OCI-LY1 (cell line): ENCODE data around the gene ANKRD42.
"Not testable (repeated sequence)": the region's sequence is repeated elsewhere in the genome, so short reads cannot be mapped to it uniquely, and the experiment has no call there.

Experiments used
- H2AFZ ChIP-seq: fragments of 200-600 bp; sonication (generic), shearing (Covaris generic); 2 replicates; pipeline ENCODE4 v1.6.0; 2014; ENCODE audit warnings: antibody characterized with exemption, mild to moderate bottlenecking, low read length
- H3F3A ChIP-seq: fragments of 200-600 bp; sonication (generic), shearing (Covaris generic); 2 replicates; pipeline ENCODE4 v1.6.0; 2014; ENCODE audit warnings: mild to moderate bottlenecking, antibody characterized with exemption, low read length, moderate library complexity; ENCODE audit not compliant: insufficient read depth
- H3K27ac ChIP-seq: fragments of 200-600 bp; sonication (generic); 2 replicates; pipeline ENCODE4 v1.5.1; 2014; ENCODE audit warnings: low read length, mixed run types, mild to moderate bottlenecking, low read depth; ENCODE audit not compliant: poor library complexity, severe bottlenecking
- H3K27me3 ChIP-seq: fragments of 200-600 bp; sonication (generic); 2 replicates; pipeline ENCODE4 v1.6.0; 2014; ENCODE audit warnings: antibody characterized with exemption, mild to moderate bottlenecking, low read length, moderate library complexity; ENCODE audit not compliant: insufficient read depth
- H3K36me3 ChIP-seq: fragments of 200-600 bp; sonication (generic); 2 replicates; pipeline ENCODE4 v1.6.1; 2014; ENCODE audit warnings: mild to moderate bottlenecking, antibody characterized with exemption, low read length, moderate library complexity, mixed read lengths; ENCODE audit not compliant: insufficient read depth
- H3K4me1 ChIP-seq: fragments of 200-600 bp; sonication (generic); 2 replicates; pipeline ENCODE4 v1.5.1; 2014; ENCODE audit warnings: mild to moderate bottlenecking, low read length, moderate library complexity; ENCODE audit not compliant: insufficient read depth, severe bottlenecking
- H3K4me2 ChIP-seq: fragments of 200-600 bp; sonication (generic), shearing (Covaris generic); 2 replicates; pipeline ENCODE4 v1.6.1; 2014; ENCODE audit warnings: low read length
- H3K4me3 ChIP-seq: fragments of 200-600 bp; sonication (generic); 2 replicates; pipeline ENCODE4 v1.5.1; 2014; ENCODE audit warnings: low read length, low read depth, mild to moderate bottlenecking, mixed read lengths; ENCODE audit not compliant: poor library complexity, severe bottlenecking
- H3K79me2 ChIP-seq: fragments of 200-600 bp; shearing (Covaris generic); 2 replicates; pipeline ENCODE4 v1.6.1; 2016; ENCODE audit warnings: mixed run types, low read length, mixed read lengths; ENCODE audit not compliant: insufficient read depth
- H3K9ac ChIP-seq: fragments of 200-600 bp; sonication (generic), shearing (Covaris generic); 2 replicates; pipeline ENCODE4 v1.6.1; 2014; ENCODE audit warnings: mild to moderate bottlenecking, low read length, mixed read lengths
- H3K9me2 ChIP-seq: fragments of 200-600 bp; sonication (generic), shearing (Covaris generic); 2 replicates; pipeline ENCODE4 v1.6.1; 2014; ENCODE audit warnings: low read depth, mild to moderate bottlenecking, low read length, mixed read lengths
- H3K9me3 ChIP-seq: fragments of 200-600 bp; shearing (Covaris generic); 2 replicates; pipeline ENCODE4 v1.6.1; 2014; ENCODE audit warnings: low read length, mixed read lengths
- H4K20me1 ChIP-seq: fragments of 200-600 bp; sonication (generic), shearing (Covaris generic); 2 replicates; pipeline ENCODE4 v1.6.0; 2016; ENCODE audit warnings: mild to moderate bottlenecking, low read length; ENCODE audit not compliant: insufficient read depth
- EZH2 ChIP-seq: fragments of 200-600 bp; sonication (generic), shearing (Covaris generic); IDR thresholded peaks from 2 replicates; pipeline ENCODE4 v1.8.0; 2017; ENCODE audit warnings: borderline replicate concordance, mixed run types, mild to moderate bottlenecking, antibody characterized with exemption, low read length, moderate library complexity, mixed read lengths
- TF ChIP-seq, protein P1 (sequence below): fragments of 200-600 bp; sonication (generic), shearing (Covaris generic); IDR thresholded peaks from 2 replicates; pipeline ENCODE4 v1.5.1; 2017; ENCODE audit warnings: mild to moderate bottlenecking, antibody characterized with exemption, low read length, moderate library complexity, mixed read lengths

The ANKRD42 gene

GRCh38 chr11:83206221-83206620, 12.7 kb downstream of the ANKRD42 start:
- H3K79me2 ChIP-seq = no peaks in the 10 kb centered on the region
- 0 out of 2 replicates have a peak, but pooled peaks cover 4% of the 10 kb centered on the region for H3F3A ChIP-seq
- TF ChIP-seq, protein P1, sequence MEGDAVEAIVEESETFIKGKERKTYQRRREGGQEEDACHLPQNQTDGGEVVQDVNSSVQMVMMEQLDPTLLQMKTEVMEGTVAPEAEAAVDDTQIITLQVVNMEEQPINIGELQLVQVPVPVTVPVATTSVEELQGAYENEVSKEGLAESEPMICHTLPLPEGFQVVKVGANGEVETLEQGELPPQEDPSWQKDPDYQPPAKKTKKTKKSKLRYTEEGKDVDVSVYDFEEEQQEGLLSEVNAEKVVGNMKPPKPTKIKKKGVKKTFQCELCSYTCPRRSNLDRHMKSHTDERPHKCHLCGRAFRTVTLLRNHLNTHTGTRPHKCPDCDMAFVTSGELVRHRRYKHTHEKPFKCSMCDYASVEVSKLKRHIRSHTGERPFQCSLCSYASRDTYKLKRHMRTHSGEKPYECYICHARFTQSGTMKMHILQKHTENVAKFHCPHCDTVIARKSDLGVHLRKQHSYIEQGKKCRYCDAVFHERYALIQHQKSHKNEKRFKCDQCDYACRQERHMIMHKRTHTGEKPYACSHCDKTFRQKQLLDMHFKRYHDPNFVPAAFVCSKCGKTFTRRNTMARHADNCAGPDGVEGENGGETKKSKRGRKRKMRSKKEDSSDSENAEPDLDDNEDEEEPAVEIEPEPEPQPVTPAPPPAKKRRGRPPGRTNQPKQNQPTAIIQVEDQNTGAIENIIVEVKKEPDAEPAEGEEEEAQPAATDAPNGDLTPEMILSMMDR = no peak
- no peak for TF ChIP-seq EZH2
- H3K9me3 ChIP-seq = no peaks in the 10 kb centered on the region
- no peaks in the 10 kb centered on the region for H3K9me2 ChIP-seq
- no peak overlapping the region for H3K4me2 ChIP-seq
- no peak overlapping the region for H2AFZ ChIP-seq
- H3K4me1 ChIP-seq = no peaks in the 10 kb centered on the region
- no peaks in the 10 kb centered on the region for H3K27me3 ChIP-seq
- H3K36me3 ChIP-seq = no peaks in the 10 kb centered on the region
- H4K20me1 ChIP-seq = no peaks in the 10 kb centered on the region
- H3K27ac ChIP-seq = no peak overlapping the region
- no peak overlapping the region for H3K4me3 ChIP-seq
- H3K9ac ChIP-seq = no peak overlapping the region

DNA sequence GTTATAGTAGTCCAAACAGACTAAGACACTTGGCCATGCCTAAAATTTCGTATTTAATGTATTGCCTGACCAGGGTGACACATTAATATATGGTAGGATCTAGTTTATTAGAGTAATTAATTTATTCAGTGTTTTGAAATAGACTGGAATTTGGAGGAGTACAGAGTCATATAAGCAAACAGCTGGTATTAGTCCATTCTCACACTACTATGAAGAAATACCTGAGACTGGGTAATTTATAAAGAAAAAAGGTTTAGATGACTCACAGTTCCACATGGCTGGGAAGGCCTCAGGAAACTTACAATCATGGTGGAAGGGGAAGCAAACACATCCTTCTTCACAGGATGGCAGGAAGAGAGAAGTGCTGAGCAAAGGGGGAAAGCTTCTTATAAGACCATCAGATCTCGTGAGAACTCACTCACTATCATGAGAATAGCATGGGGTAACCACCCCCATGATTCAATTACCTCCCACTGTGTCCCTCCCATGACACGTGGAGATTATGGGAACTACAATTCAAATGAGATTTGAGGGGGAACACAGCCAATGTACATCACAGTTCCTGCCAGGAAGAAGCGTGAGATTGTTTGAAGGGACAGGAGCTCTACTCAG, 13.4 kb downstream of the ANKRD42 start:
- H3K4me1 ChIP-seq, H3K9me3 ChIP-seq, H2AFZ ChIP-seq, H3K27ac ChIP-seq, H3K4me2 ChIP-seq, H3K4me3 ChIP-seq, H3K36me3 ChIP-seq, H3F3A ChIP-seq, H3K27me3 ChIP-seq, H4K20me1 ChIP-seq, H3K9ac ChIP-seq, H3K9me2 ChIP-seq, H3K79me2 ChIP-seq: not testable (repeated sequence)

- Histone ChIP-seq H4K20me1 (no peaks in the 10 kb centered on the region), H3K9me2 (no peaks in the 10 kb centered on the region), H3F3A (no peaks in the 10 kb centered on the region), H2AFZ (no peak overlapping the region), H3K4me3 (no peak overlapping the region), H3K4me1 (no peaks in the 10 kb centered on the region), H3K79me2 (no peaks in the 10 kb centered on the region), H3K27ac (no peak overlapping the region), H3K27me3 (no peaks in the 10 kb centered on the region), H3K4me2 (no peak overlapping the region), H3K9me3 (no peaks in the 10 kb centered on the region), H3K36me3 (no peaks in the 10 kb centered on the region), H3K9ac (no peak overlapping the region)
- no peak for TF ChIP-seq EZH2
- TF ChIP-seq, protein P1 = peak; percentile 57
Observed at GRCh38 chr11:83219095-83219494, 25.6 kb downstream of the ANKRD42 start.

GRCh38 chr11:83220260-83220659, 26.7 kb downstream of the ANKRD42 start:
- no peaks in the 10 kb centered on the region for H3K9me2 ChIP-seq
- no peak overlapping the region for H3K9ac ChIP-seq
- H3F3A ChIP-seq = no peaks in the 10 kb centered on the region
- no peak overlapping the region for H3K4me3 ChIP-seq
- no peak overlapping the region for H3K27ac ChIP-seq
- H3K9me3 ChIP-seq = no peaks in the 10 kb centered on the region
- H2AFZ ChIP-seq = no peak overlapping the region
- TF ChIP-seq, protein P1 = no peak
- no peak overlapping the region for H3K4me2 ChIP-seq
- H4K20me1 ChIP-seq = no peaks in the 10 kb centered on the region
- H3K36me3 ChIP-seq = no peaks in the 10 kb centered on the region
- H3K27me3 ChIP-seq = no peaks in the 10 kb centered on the region
- no peaks in the 10 kb centered on the region for H3K79me2 ChIP-seq
- no peaks in the 10 kb centered on the region for H3K4me1 ChIP-seq
